Type B pancreatic cell (in vitro differentiated cells): ENCODE results near the gene AIRE. TPM values are rescaled to one million over a fixed set of nuclear protein-coding genes. Genes with fewer than 3 reads are reported as not detected.
"Not testable (repeated sequence)": the region's sequence is repeated elsewhere in the genome, so short reads cannot be mapped to it uniquely, and the experiment has no call there.

ENCODE experiments used
- DNase-seq: peaks from one replicate; pipeline ENCODE4 v3.0.0; 2021; ENCODE audit warnings: mixed read lengths; ENCODE audit not compliant: unreplicated experiment; ENCODE audit errors: extremely low spot score
- H3K27ac Mint-ChIP-seq: 2 replicates; pipeline ENCODE4 v1.8.0; 2021; ENCODE audit warnings: mild to moderate bottlenecking, mixed read lengths
- H3K27me3 Mint-ChIP-seq: 2 replicates; pipeline ENCODE4 v1.8.0; 2021; ENCODE audit warnings: mixed read lengths
- H3K36me3 Mint-ChIP-seq: 2 replicates; pipeline ENCODE4 v1.8.0; 2021; ENCODE audit warnings: mixed read lengths
- H3K4me1 Mint-ChIP-seq: one replicate; pipeline ENCODE4 v1.8.0; 2021; ENCODE audit warnings: mixed read lengths; ENCODE audit not compliant: unreplicated experiment
- H3K4me3 Mint-ChIP-seq: 2 replicates; pipeline ENCODE4 v1.8.0; 2021; ENCODE audit warnings: mild to moderate bottlenecking, mixed read lengths
- H3K9me3 Mint-ChIP-seq: 2 replicates; pipeline ENCODE4 v1.8.0; 2021; ENCODE audit warnings: mixed read lengths
- CTCF ChIP-seq: fragments of 200-600 bp; sonication (generic); conservative IDR thresholded peaks from 2 replicates; pipeline ENCODE4 v1.5.0; 2021; ENCODE audit warnings: antibody characterized with exemption, mild to moderate bottlenecking
- long read RNA-seq: library from polyadenylated mRNA; unstranded; transcript quantifications from one replicate; pipeline ENCODE4 v2.0.0, GENCODE V29; 2020
- total RNA-seq: library from RNA; stranded (reverse); gene quantifications from 2 replicates; pipeline ENCODE4 v1.2.1, GENCODE V29; 2021; ENCODE audit warnings: low replicate concordance

AIRE gene
- total RNA-seq: 0.12 TPM in 1 of 2 replicates, not detected in the other
- long read RNA-seq: 0 reads

DNA sequence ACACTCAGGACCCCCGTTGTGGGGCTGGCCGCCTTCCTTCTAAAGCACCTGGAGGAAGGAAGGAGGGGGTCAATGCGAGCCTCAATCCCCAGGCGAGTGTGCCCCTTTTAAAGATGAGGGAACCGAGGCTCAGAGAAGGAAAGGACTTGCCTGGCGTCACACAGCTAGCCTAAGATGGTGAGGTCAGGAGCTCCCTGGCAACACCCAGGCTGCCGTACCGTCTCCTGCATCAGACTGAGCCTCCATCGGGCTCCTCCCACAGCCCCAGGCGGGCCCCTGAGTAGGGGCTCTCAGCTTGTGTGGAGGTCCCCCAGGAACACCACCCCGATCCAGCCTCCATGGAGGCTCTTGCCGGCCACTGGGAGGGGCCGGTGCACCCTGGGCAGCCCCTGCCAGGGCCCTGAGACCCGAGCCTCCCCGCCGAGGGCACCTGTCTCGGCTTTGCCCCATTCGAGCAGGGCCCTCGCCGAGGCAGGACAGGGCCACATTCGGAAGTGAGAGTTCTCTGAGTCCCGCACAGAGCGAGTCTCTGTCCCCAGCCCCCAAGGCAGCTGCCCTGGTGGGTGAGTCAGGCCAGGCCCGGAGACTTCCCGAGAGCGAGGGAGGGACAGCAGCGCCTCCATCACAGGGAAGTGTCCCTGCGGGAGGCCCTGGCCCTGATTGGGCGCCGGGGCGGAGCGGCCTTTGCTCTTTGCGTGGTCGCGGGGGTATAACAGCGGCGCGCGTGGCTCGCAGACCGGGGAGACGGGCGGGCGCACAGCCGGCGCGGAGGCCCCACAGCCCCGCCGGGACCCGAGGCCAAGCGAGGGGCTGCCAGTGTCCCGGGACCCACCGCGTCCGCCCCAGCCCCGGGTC is at the start of gene AIRE:
TSS of gene AIRE (plus strand) at position 739 of the 855 bp plus-strand sequence. CDS start 131 bp downstream, outside the sequence.
- no peak within 1 kb of the TSS for H3K4me3 Mint-ChIP-seq
- peaks cover 9% of the 10 kb centered on the region for H3K27me3 Mint-ChIP-seq
- no peaks in the 10 kb centered on the region for H3K9me3 Mint-ChIP-seq
- DNase-seq: no peak
- peaks cover 14% of the 10 kb centered on the region for H3K4me1 Mint-ChIP-seq
- no peaks in the 10 kb centered on the region for H3K36me3 Mint-ChIP-seq
- no peak for TF ChIP-seq CTCF
- no peak within 1 kb of the TSS for H3K27ac Mint-ChIP-seq

DNA sequence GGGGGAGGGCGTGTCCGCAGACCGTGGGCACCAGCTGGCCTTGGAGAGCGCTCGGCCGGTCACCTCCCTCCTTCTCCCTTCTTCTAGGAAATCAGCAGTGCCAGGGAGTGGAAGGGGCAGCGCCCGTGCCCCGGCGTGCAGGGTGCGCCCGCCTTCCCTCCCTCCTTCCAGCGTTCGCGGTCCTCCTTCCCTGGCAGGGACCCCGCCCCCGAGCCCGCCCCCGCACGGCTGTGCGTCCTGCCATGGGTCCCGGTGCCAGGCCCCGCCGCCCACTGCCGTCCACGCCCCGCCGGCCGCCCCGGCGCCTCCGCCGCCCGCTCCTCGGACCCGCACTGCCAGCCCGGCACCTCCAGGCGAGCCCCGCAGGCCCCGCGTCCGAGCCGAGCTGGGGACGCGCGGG is 45.3 kb upstream of the AIRE start:
- not testable (repeated sequence) for H3K9me3 Mint-ChIP-seq, H3K4me3 Mint-ChIP-seq, H3K27ac Mint-ChIP-seq, H3K36me3 Mint-ChIP-seq, DNase-seq, H3K4me1 Mint-ChIP-seq, H3K27me3 Mint-ChIP-seq

DNA sequence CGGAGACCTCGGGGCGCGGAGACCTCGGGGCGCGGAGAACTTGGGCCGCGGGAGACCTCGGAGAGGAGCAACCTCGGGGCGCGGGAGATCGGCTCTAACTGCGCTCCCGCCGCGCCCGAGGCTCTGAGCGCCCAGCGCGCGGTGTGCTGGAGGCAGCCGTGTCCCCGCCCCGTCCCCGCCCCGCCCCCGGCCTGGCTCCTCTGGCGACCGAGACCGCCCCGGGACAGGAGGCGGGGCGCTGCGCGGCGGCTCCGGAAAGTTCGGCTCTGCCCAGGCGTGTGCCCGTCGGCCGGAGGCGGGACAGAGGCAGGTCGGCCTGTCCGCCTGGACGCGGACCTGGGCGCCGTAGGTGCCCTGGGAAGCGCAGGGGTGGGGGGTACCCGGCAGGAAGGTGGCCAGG is 44.8 kb upstream of the AIRE start, which contains the start of gene ICOSLG:
TSS of gene ICOSLG (minus strand) at position 102 of the 400 bp plus-strand sequence. CDS start 126 bp downstream, outside the sequence.
- not testable (repeated sequence) for H3K27ac Mint-ChIP-seq, H3K36me3 Mint-ChIP-seq, H3K4me3 Mint-ChIP-seq, H3K4me1 Mint-ChIP-seq, DNase-seq, H3K9me3 Mint-ChIP-seq, H3K27me3 Mint-ChIP-seq

DNA sequence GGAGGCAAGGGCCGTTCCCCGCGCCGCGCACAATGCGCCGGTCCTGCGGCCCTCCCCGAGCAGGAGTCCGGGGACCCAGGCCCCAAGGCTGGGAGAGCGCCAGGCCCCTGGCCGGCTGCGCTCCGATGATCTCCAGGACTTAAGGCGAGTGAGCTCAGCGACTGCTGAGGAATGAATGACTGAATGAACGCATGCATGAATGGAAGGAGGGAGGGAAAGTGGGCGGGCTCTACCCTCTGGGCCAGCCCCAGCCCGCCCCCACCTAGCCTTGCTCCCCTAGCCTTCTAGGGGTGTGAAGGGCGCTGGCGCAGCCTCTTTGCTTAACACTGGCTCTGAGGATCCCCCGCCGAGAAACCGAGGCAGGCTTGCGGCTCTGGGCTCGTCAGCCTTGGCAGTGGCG is 44.4 kb upstream of the AIRE start:
- H3K9me3 Mint-ChIP-seq, H3K36me3 Mint-ChIP-seq, H3K4me1 Mint-ChIP-seq, H3K4me3 Mint-ChIP-seq, H3K27me3 Mint-ChIP-seq, DNase-seq, H3K27ac Mint-ChIP-seq: not testable (repeated sequence)

DNA sequence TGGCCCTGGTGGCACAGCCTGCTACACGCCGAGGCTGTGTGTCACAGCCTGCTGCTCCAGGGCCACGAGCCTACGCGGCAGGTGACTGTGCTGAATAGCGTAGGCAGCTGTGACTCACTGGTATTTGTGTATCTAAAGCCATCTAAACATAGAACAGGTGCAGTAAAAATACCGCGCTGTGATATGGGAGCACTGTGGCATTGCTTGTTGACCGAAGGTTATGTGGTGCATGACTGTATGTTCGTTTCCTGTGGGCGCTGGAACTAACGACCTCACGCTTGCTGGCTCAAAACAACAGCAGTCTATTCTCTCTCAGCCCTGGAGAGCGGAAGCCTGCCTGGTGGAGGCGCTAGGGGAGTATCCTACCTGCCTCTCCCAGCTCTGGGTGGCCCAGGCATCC is 41.7 kb upstream of the AIRE start:
- DNase-seq, H3K36me3 Mint-ChIP-seq, H3K4me3 Mint-ChIP-seq, H3K27ac Mint-ChIP-seq, H3K9me3 Mint-ChIP-seq, H3K4me1 Mint-ChIP-seq, H3K27me3 Mint-ChIP-seq: not testable (repeated sequence)

DNA sequence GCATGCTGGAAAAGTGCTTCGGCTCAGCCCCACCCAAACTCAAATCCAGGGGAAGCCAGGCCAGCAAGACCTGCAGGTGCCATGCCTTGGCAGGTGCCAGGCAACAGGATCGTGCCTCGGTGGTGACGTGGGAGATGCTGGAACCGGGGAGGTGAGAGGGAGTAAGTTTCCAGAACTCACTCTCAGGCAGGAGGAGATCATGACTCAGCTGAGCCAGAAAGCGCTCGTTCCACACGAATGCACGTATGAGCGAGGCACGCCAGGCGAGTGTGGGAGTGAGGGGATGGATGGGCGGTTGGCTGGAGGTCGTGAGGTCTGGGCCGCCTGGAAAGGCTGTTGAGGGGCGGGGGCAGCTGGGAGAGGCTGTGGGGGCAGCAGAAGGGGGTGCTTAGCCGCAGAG is 37.8 kb upstream of the AIRE start:
- H3K36me3 Mint-ChIP-seq, DNase-seq, H3K27ac Mint-ChIP-seq, H3K9me3 Mint-ChIP-seq, H3K27me3 Mint-ChIP-seq, H3K4me3 Mint-ChIP-seq, H3K4me1 Mint-ChIP-seq: not testable (repeated sequence)

DNA sequence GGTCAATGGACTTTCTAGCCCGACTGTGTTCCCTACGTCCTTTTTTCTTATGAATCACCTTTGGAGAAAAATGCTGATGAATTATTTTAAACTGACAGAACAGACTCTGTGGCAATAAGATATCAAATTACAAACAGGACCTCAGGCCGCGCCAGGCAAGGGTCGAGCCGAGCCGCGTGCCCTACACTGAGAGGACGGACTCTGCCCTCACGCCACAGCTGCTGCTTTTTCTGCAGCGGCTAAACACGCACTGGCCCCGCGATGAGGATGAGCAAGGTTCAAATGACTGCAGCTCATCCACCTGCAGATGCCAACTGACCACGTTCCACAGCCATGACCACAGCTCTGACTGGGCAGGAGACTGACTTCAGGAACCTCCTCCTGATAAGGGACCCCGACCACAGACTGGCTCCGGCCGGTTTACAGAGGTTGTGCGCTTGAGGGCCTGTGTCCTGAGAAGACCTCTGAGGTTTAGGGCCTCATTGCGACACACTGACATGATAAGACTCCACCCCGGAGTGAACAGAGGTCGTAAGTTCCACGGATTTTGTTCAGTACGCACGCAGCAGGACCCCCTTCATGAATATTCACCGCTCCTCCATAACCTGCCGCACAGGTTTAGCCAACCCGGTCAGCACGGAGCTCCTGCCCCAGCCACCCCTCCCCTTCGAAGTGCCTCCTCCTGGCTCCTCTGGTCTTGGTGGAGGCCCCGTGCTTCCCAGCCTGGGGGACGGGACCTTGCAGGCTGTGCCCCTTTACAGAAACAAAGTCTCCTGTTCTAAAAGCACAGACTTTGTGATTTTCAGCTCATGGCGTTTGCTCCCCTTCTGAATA is 36.3 kb upstream of the AIRE start:
- not testable (repeated sequence) for H3K36me3 Mint-ChIP-seq, H3K4me1 Mint-ChIP-seq, H3K27ac Mint-ChIP-seq, H3K9me3 Mint-ChIP-seq, H3K27me3 Mint-ChIP-seq, DNase-seq, H3K4me3 Mint-ChIP-seq

DNA sequence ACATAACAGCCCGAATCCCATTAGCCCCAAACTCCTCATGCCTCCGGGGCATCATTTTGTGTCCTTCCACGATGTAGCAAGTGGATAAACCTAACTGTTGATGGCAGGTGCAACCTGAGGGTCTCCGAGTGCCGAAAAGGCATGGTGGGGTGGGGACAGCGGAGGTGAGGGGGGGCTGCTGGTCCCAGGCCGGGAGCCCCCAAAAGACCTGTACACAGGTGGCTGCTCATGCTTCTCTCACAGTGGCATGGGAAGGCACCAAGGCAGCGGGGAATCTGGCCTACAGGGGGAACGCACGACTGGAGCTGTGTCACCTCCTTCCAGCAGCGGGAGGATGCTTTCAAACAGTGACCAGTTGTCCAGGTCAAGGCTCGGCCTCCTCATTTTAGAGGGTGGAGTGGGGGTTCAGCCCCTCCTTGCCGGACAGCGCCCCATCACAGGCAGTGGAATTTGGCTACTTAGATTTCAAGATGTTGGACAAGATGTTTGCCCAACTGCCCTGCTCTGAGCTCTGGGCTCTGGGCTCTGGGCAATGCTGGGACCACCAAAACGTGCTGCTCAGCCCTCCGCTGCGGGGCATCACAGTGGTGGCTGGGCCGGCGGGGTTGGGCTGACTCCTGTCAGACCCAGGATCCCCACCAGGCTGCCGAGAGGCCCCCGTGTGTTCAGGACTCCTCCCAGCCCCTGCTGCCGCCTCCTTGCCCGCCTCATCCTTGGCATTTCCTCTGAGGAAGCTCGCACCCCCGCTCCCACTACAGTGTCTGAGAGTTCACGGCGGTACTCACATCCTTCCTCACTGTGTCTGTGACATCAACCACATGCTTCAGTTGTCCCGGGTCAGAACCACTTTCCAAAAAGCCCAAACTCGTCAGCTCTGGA is 31.6 kb upstream of the AIRE start:
- Mint-ChIP-seq H3K4me1 (no peaks in the 10 kb centered on the region), H3K27me3 (no peaks in the 10 kb centered on the region), H3K27ac (no peak overlapping the region), H3K9me3 (no peaks in the 10 kb centered on the region), H3K4me3 (no peak overlapping the region), H3K36me3 (no peaks in the 10 kb centered on the region)
- DNase-seq: no peak
- no peak for TF ChIP-seq CTCF
